ENCODE measurements around the gene AEBP1.

DNA sequence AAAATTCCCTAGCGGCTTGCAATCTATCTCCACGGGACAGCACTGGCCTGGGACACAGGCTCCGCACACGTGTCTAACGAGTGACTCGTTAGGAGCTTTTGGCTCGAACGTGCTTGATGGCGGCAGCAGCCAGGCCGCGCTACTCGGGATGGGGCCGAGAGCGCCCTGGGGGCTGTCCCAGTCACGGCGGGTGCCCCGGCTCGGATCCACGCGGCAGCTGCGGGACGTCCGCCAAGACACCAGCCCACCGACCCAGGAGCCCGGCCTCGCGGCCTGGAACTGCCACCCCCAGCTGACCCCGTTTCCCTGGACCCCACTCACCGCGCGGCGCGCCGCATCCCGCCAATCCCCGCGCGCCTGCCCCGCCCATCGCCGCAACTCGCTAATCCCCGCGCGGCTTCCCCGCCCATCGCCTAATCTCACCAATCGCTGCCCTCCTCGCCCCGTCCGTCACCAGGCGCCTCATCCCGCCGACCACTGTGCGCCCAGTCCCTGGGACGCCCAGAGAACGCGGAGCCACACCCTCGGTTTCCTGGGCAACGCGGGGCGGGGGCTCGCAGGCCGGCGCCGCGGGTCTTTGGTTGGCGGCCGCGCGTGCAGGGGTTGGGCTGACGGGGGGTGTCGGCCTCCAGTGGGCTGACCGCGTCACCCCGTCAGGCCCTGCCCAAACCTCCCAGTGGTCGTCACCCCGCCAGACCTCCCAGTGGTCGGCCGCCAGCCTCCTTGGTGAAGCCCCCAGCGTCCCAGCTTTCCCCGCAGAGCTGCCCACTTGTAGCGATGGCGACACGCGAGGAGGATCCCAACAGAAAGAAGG, 19.3 kb downstream of the AEBP1 start, which contains the start of gene POLD2:
- TF ChIP-seq, protein P1, sequence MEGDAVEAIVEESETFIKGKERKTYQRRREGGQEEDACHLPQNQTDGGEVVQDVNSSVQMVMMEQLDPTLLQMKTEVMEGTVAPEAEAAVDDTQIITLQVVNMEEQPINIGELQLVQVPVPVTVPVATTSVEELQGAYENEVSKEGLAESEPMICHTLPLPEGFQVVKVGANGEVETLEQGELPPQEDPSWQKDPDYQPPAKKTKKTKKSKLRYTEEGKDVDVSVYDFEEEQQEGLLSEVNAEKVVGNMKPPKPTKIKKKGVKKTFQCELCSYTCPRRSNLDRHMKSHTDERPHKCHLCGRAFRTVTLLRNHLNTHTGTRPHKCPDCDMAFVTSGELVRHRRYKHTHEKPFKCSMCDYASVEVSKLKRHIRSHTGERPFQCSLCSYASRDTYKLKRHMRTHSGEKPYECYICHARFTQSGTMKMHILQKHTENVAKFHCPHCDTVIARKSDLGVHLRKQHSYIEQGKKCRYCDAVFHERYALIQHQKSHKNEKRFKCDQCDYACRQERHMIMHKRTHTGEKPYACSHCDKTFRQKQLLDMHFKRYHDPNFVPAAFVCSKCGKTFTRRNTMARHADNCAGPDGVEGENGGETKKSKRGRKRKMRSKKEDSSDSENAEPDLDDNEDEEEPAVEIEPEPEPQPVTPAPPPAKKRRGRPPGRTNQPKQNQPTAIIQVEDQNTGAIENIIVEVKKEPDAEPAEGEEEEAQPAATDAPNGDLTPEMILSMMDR (conservative IDR thresholded peaks at IDR 0.05; ENCODE audit: low read depth, low read length): no peak
- TF ChIP-seq POLR2A (IDR thresholded peaks at IDR 0.05; ENCODE audit: low read depth, low read length) (peak; percentile 61), CEBPB (IDR thresholded peaks at IDR 0.05; ENCODE audit: low read depth, low read length) (no peak), CHD1 (IDR thresholded peaks at IDR 0.05; ENCODE audit: low read depth, low read length) (no peak), MAFK (IDR thresholded peaks at IDR 0.05; ENCODE audit: low read depth, low read length) (no peak), RAD21 (IDR thresholded peaks at IDR 0.05; ENCODE audit: low read length) (no peak; the same call in 1 of the 2 replicates), SMC3 (IDR thresholded peaks at IDR 0.05; ENCODE audit: low read depth, low read length) (0 out of 2 replicates have a peak, but pooled peaks have one; percentile 4)
- TF ChIP-seq, protein P2, sequence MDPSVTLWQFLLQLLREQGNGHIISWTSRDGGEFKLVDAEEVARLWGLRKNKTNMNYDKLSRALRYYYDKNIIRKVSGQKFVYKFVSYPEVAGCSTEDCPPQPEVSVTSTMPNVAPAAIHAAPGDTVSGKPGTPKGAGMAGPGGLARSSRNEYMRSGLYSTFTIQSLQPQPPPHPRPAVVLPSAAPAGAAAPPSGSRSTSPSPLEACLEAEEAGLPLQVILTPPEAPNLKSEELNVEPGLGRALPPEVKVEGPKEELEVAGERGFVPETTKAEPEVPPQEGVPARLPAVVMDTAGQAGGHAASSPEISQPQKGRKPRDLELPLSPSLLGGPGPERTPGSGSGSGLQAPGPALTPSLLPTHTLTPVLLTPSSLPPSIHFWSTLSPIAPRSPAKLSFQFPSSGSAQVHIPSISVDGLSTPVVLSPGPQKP (IDR thresholded peaks at IDR 0.05; ENCODE audit: borderline replicate concordance, low read depth, low read length): no peak
